ENCODE measurements around the gene XPO4.

GRCh38 chr13:20902438-20903163 is at the start of gene XPO4:
- TF ChIP-seq CTCF (IDR thresholded peaks at IDR 0.05) = no peak
- peak in 1 of 2 donors; percentile 23 for TF ChIP-seq POLR2A (IDR thresholded peaks at IDR 0.05)
- peak; percentile 29 to 78 (median 49) for TF ChIP-seq POLR2AphosphoS5 (IDR thresholded peaks at IDR 0.05)

Data from sigmoid colon (tissue), 4 donors.